OCI-LY1 (cell line): ENCODE data around the gene OPN3.

ENCODE experiments used
- H2AFZ ChIP-seq: fragments of 200-600 bp; sonication (generic), shearing (Covaris generic); 2 replicates; pipeline ENCODE4 v1.6.0; 2014; ENCODE audit warnings: antibody characterized with exemption, mild to moderate bottlenecking, low read length
- H3F3A ChIP-seq: fragments of 200-600 bp; sonication (generic), shearing (Covaris generic); 2 replicates; pipeline ENCODE4 v1.6.0; 2014; ENCODE audit warnings: mild to moderate bottlenecking, antibody characterized with exemption, low read length, moderate library complexity; ENCODE audit not compliant: insufficient read depth
- H3K27ac ChIP-seq: fragments of 200-600 bp; sonication (generic); 2 replicates; pipeline ENCODE4 v1.5.1; 2014; ENCODE audit warnings: low read length, mixed run types, mild to moderate bottlenecking, low read depth; ENCODE audit not compliant: poor library complexity, severe bottlenecking
- H3K27me3 ChIP-seq: fragments of 200-600 bp; sonication (generic); 2 replicates; pipeline ENCODE4 v1.6.0; 2014; ENCODE audit warnings: antibody characterized with exemption, mild to moderate bottlenecking, low read length, moderate library complexity; ENCODE audit not compliant: insufficient read depth
- H3K36me3 ChIP-seq: fragments of 200-600 bp; sonication (generic); 2 replicates; pipeline ENCODE4 v1.6.1; 2014; ENCODE audit warnings: mild to moderate bottlenecking, antibody characterized with exemption, low read length, moderate library complexity, mixed read lengths; ENCODE audit not compliant: insufficient read depth
- H3K4me1 ChIP-seq: fragments of 200-600 bp; sonication (generic); 2 replicates; pipeline ENCODE4 v1.5.1; 2014; ENCODE audit warnings: mild to moderate bottlenecking, low read length, moderate library complexity; ENCODE audit not compliant: insufficient read depth, severe bottlenecking
- H3K4me2 ChIP-seq: fragments of 200-600 bp; sonication (generic), shearing (Covaris generic); 2 replicates; pipeline ENCODE4 v1.6.1; 2014; ENCODE audit warnings: low read length
- H3K4me3 ChIP-seq: fragments of 200-600 bp; sonication (generic); 2 replicates; pipeline ENCODE4 v1.5.1; 2014; ENCODE audit warnings: low read length, low read depth, mild to moderate bottlenecking, mixed read lengths; ENCODE audit not compliant: poor library complexity, severe bottlenecking
- H3K79me2 ChIP-seq: fragments of 200-600 bp; shearing (Covaris generic); 2 replicates; pipeline ENCODE4 v1.6.1; 2016; ENCODE audit warnings: mixed run types, low read length, mixed read lengths; ENCODE audit not compliant: insufficient read depth
- H3K9ac ChIP-seq: fragments of 200-600 bp; sonication (generic), shearing (Covaris generic); 2 replicates; pipeline ENCODE4 v1.6.1; 2014; ENCODE audit warnings: mild to moderate bottlenecking, low read length, mixed read lengths
- H3K9me2 ChIP-seq: fragments of 200-600 bp; sonication (generic), shearing (Covaris generic); 2 replicates; pipeline ENCODE4 v1.6.1; 2014; ENCODE audit warnings: low read depth, mild to moderate bottlenecking, low read length, mixed read lengths
- H3K9me3 ChIP-seq: fragments of 200-600 bp; shearing (Covaris generic); 2 replicates; pipeline ENCODE4 v1.6.1; 2014; ENCODE audit warnings: low read length, mixed read lengths
- H4K20me1 ChIP-seq: fragments of 200-600 bp; sonication (generic), shearing (Covaris generic); 2 replicates; pipeline ENCODE4 v1.6.0; 2016; ENCODE audit warnings: mild to moderate bottlenecking, low read length; ENCODE audit not compliant: insufficient read depth
- EZH2 ChIP-seq: fragments of 200-600 bp; sonication (generic), shearing (Covaris generic); IDR thresholded peaks from 2 replicates; pipeline ENCODE4 v1.8.0; 2017; ENCODE audit warnings: borderline replicate concordance, mixed run types, mild to moderate bottlenecking, antibody characterized with exemption, low read length, moderate library complexity, mixed read lengths
- TF ChIP-seq, protein P1 (sequence below): fragments of 200-600 bp; sonication (generic), shearing (Covaris generic); IDR thresholded peaks from 2 replicates; pipeline ENCODE4 v1.5.1; 2017; ENCODE audit warnings: mild to moderate bottlenecking, antibody characterized with exemption, low read length, moderate library complexity, mixed read lengths

The OPN3 gene

DNA sequence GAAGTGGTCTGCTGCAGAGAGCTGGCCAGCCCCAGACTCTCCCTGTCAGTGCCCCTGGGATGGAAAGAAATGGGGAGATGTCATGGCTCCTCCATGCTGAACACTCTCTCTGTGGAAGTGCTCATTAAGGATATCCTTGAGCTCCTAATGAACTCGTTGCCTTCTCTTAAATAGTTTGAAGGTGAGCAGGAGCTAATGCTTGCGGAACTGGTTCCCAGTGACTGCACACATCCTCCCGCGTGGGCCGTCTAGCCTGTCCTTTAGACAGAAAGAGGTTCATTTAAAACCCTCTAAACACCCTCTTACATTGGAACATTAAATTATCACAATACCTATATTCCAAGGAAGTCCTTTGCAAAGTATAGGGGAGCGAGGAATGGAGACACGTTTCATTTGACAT lies 6.0 kb upstream of the OPN3 start:
- H3K27ac ChIP-seq: no peak overlapping the region
- no peaks in the 10 kb centered on the region for H3K27me3 ChIP-seq
- H3K9ac ChIP-seq: no peak overlapping the region
- no peaks in the 10 kb centered on the region for H4K20me1 ChIP-seq
- TF ChIP-seq, protein P1, sequence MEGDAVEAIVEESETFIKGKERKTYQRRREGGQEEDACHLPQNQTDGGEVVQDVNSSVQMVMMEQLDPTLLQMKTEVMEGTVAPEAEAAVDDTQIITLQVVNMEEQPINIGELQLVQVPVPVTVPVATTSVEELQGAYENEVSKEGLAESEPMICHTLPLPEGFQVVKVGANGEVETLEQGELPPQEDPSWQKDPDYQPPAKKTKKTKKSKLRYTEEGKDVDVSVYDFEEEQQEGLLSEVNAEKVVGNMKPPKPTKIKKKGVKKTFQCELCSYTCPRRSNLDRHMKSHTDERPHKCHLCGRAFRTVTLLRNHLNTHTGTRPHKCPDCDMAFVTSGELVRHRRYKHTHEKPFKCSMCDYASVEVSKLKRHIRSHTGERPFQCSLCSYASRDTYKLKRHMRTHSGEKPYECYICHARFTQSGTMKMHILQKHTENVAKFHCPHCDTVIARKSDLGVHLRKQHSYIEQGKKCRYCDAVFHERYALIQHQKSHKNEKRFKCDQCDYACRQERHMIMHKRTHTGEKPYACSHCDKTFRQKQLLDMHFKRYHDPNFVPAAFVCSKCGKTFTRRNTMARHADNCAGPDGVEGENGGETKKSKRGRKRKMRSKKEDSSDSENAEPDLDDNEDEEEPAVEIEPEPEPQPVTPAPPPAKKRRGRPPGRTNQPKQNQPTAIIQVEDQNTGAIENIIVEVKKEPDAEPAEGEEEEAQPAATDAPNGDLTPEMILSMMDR: no peak
- no peak for TF ChIP-seq EZH2
- no peak overlapping the region for H3K4me2 ChIP-seq
- H3K9me3 ChIP-seq: no peaks in the 10 kb centered on the region
- no peaks in the 10 kb centered on the region for H3K9me2 ChIP-seq
- H2AFZ ChIP-seq: no peak overlapping the region
- no peaks in the 10 kb centered on the region for H3K4me1 ChIP-seq
- H3F3A ChIP-seq: no peaks in the 10 kb centered on the region
- H3K36me3 ChIP-seq: no peaks in the 10 kb centered on the region
- H3K4me3 ChIP-seq: no peak overlapping the region
- no peaks in the 10 kb centered on the region for H3K79me2 ChIP-seq

GRCh38 chr1:241645199-241645598 lies 5.0 kb upstream of the OPN3 start:
- Histone ChIP-seq H3F3A (no peaks in the 10 kb centered on the region), H3K79me2 (no peaks in the 10 kb centered on the region), H3K4me2 (no peak overlapping the region), H3K27me3 (no peaks in the 10 kb centered on the region), H3K27ac (no peak overlapping the region), H3K4me3 (no peak overlapping the region), H2AFZ (no peak overlapping the region), H3K4me1 (peaks cover 7% of the 10 kb centered on the region), H3K36me3 (no peaks in the 10 kb centered on the region), H4K20me1 (no peaks in the 10 kb centered on the region), H3K9me2 (no peaks in the 10 kb centered on the region), H3K9me3 (no peaks in the 10 kb centered on the region), H3K9ac (no peak overlapping the region)
- TF ChIP-seq, protein P1: no peak
- TF ChIP-seq EZH2: no peak

GRCh38 chr1:241644259-241644658 lies 4.1 kb upstream of the OPN3 start:
- Histone ChIP-seq H3K36me3 (no peaks in the 10 kb centered on the region), H3K4me2 (no peak overlapping the region), H3F3A (no peaks in the 10 kb centered on the region), H3K9me3 (no peaks in the 10 kb centered on the region), H3K79me2 (no peaks in the 10 kb centered on the region), H4K20me1 (no peaks in the 10 kb centered on the region), H3K4me3 (no peak overlapping the region), H3K9me2 (no peaks in the 10 kb centered on the region), H3K27ac (no peak overlapping the region), H3K4me1 (peaks cover 9% of the 10 kb centered on the region), H3K9ac (no peak overlapping the region), H3K27me3 (no peaks in the 10 kb centered on the region), H2AFZ (no peak overlapping the region)
- TF ChIP-seq EZH2: no peak
- TF ChIP-seq, protein P1: no peak
